Neural progenitor cell (in vitro differentiated cells): ENCODE results near the gene ADCY3. TPM values are rescaled to one million over a fixed set of nuclear protein-coding genes. Genes with fewer than 3 reads are reported as not detected.

Experiments used
- DNase-seq: peaks from one replicate; pipeline ENCODE4 v3.0.0-alpha.2; 2016; ENCODE audit warnings: low spot score
- H2AFZ ChIP-seq: fragments of 200-600 bp; sonication (generic); replicated peaks from 2 replicates; pipeline ENCODE4 v1.6.1; 2016; ENCODE audit warnings: antibody characterized with exemption
- H3F3A ChIP-seq: fragments of 200-600 bp; sonication (generic); 2 replicates; pipeline ENCODE4 v1.6.1; 2016; ENCODE audit warnings: antibody characterized with exemption, low read depth
- H3K27ac ChIP-seq: fragments of 200-600 bp; sonication (generic); 2 replicates; pipeline ENCODE4 v1.5.1; 2016; ENCODE audit warnings: mild to moderate bottlenecking
- H3K27me3 ChIP-seq: fragments of 200-600 bp; sonication (generic); 2 replicates; pipeline ENCODE4 v1.6.1; 2016; ENCODE audit warnings: mild to moderate bottlenecking, moderate library complexity
- H3K36me3 ChIP-seq: fragments of 200-600 bp; sonication (generic); 2 replicates; pipeline ENCODE4 v1.5.1; 2016
- H3K4me1 ChIP-seq: fragments of 200-600 bp; sonication (generic); 2 replicates; pipeline ENCODE4 v1.6.1; 2016; ENCODE audit warnings: mixed run types
- H3K4me2 ChIP-seq: fragments of 200-600 bp; sonication (generic); 2 replicates; pipeline ENCODE4 v1.6.1; 2016
- H3K4me3 ChIP-seq: fragments of 200-600 bp; sonication (generic); 2 replicates; pipeline ENCODE4 v1.5.1; 2016
- H3K79me2 ChIP-seq: fragments of 200-600 bp; sonication (generic); 2 replicates; pipeline ENCODE4 v1.6.1; 2016; ENCODE audit warnings: low read depth
- H3K9ac ChIP-seq: fragments of 200-600 bp; sonication (generic); 2 replicates; pipeline ENCODE4 v1.6.1; 2016
- H3K9me3 ChIP-seq: fragments of 200-600 bp; sonication (generic); 2 replicates; pipeline ENCODE4 v1.5.1; 2016; ENCODE audit warnings: low read depth
- H4K20me1 ChIP-seq: fragments of 200-600 bp; sonication (generic); 2 replicates; pipeline ENCODE4 v1.6.1; 2016; ENCODE audit warnings: low read depth
- H3K27ac Mint-ChIP-seq: 3 replicates; pipeline ENCODE4 v1.8.0; 2021; ENCODE audit warnings: mixed read lengths
- H3K27me3 Mint-ChIP-seq: 2 replicates; pipeline ENCODE4 v1.8.0; 2022; ENCODE audit warnings: low read depth, mild to moderate bottlenecking, inconsistent platforms, moderate library complexity, mixed read lengths; ENCODE audit not compliant: insufficient read depth
- H3K36me3 Mint-ChIP-seq: 3 replicates; pipeline ENCODE4 v1.8.0; 2021; ENCODE audit warnings: mixed read lengths
- H3K4me1 Mint-ChIP-seq: 3 replicates; pipeline ENCODE4 v1.8.0; 2021; ENCODE audit warnings: mixed read lengths
- H3K4me3 Mint-ChIP-seq: 3 replicates; pipeline ENCODE4 v1.8.0; 2021; ENCODE audit warnings: mild to moderate bottlenecking, moderate library complexity, mixed read lengths
- H3K9me3 Mint-ChIP-seq: 3 replicates; pipeline ENCODE4 v1.8.0; 2020; ENCODE audit warnings: mixed read lengths
- CTCF ChIP-seq: fragments of 200-600 bp; sonication (generic); IDR thresholded peaks from 2 replicates; pipeline ENCODE4 v1.5.1; 2017; ENCODE audit warnings: antibody characterized with exemption, mild to moderate bottlenecking
- EZH2 ChIP-seq: fragments of 200-600 bp; sonication (generic); IDR thresholded peaks from 2 replicates; pipeline ENCODE4 v1.6.1; 2017; ENCODE audit warnings: antibody characterized with exemption, mild to moderate bottlenecking, moderate library complexity
- EZH2phosphoT487 ChIP-seq: fragments of 200-600 bp; sonication (generic); IDR thresholded peaks from 2 replicates; pipeline ENCODE4 v1.6.1; 2017; ENCODE audit warnings: antibody characterized with exemption
- total RNA-seq: library from RNA; depleted of rRNA; stranded (reverse); fragments of >200 nt; gene quantifications from 2 replicates; pipeline ENCODE4 v1.2.3, GENCODE V29; 2015; ENCODE audit warnings: low replicate concordance

ADCY3 gene
- total RNA-seq, 1 donor from 2014 or later: 25.3 TPM

DNA sequence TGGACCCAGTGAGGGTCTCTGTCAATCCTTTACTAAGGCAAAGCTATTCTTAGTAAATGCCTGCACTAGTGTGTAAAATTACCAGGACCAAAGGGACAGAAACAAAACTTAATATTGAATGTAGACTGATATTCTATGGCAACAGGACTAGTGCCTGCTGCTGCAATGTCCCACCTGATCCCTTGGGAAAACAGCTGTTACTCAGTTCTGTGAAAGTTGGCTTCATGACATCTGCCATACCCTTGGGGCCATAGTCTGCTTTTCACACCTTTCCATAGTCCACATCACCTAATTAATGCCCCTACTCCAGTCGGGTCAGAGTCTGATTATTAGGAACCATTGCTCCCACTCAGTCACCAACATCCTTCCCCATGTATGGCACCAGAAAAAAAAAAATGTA is 37.2 kb upstream of the ADCY3 start:
- Mint-ChIP-seq H3K27me3 (peaks cover 2% of the 10 kb centered on the region), H3K4me1 (no peaks in the 10 kb centered on the region), H3K36me3 (peaks cover 69% of the 10 kb centered on the region), H3K27ac (no peak overlapping the region), H3K4me3 (no peak overlapping the region), H3K9me3 (peaks cover 13% of the 10 kb centered on the region)
- no peak for DNase-seq
- no peak overlapping the region for H3K4me3 ChIP-seq
- no peaks in the 10 kb centered on the region for H3K79me2 ChIP-seq
- TF ChIP-seq EZH2phosphoT487 (no peak), EZH2 (no peak), CTCF (no peak)
- H3K36me3 ChIP-seq: peaks cover 12% of the 10 kb centered on the region
- no peaks in the 10 kb centered on the region for H4K20me1 ChIP-seq
- no peak overlapping the region for H2AFZ ChIP-seq
- H3K4me1 ChIP-seq: no peaks in the 10 kb centered on the region
- no peak overlapping the region for H3K4me2 ChIP-seq
- no peak overlapping the region for H3K27ac ChIP-seq
- no peaks in the 10 kb centered on the region for H3F3A ChIP-seq
- H3K9me3 ChIP-seq: no peaks in the 10 kb centered on the region
- no peaks in the 10 kb centered on the region for H3K27me3 ChIP-seq
- H3K9ac ChIP-seq: no peak overlapping the region

- no peak for DNase-seq
- Histone ChIP-seq H3K9me3 (no peaks in the 10 kb centered on the region), H3F3A (no peaks in the 10 kb centered on the region), H3K4me1 (no peaks in the 10 kb centered on the region), H2AFZ (no peak overlapping the region), H4K20me1 (no peaks in the 10 kb centered on the region), H3K4me2 (no peak overlapping the region), H3K4me3 (no peak overlapping the region), H3K36me3 (peaks cover 11% of the 10 kb centered on the region), H3K27ac (no peak overlapping the region), H3K79me2 (no peaks in the 10 kb centered on the region), H3K27me3 (no peaks in the 10 kb centered on the region), H3K9ac (no peak overlapping the region)
- TF ChIP-seq EZH2phosphoT487: no peak
- Mint-ChIP-seq H3K27ac (no peak overlapping the region), H3K4me1 (no peaks in the 10 kb centered on the region), H3K9me3 (peaks cover 13% of the 10 kb centered on the region), H3K27me3 (peaks cover 2% of the 10 kb centered on the region), H3K36me3 (peaks cover 69% of the 10 kb centered on the region), H3K4me3 (no peak overlapping the region)
Measured at GRCh38 chr2:24955921-24956320, 35.9 kb upstream of the ADCY3 start.

GRCh38 chr2:24955232-24955631 is 35.2 kb upstream of the ADCY3 start:
- H3K9me3 ChIP-seq: no peaks in the 10 kb centered on the region
- Mint-ChIP-seq H3K36me3 (peaks cover 71% of the 10 kb centered on the region), H3K4me3 (no peak overlapping the region), H3K27me3 (peaks cover 2% of the 10 kb centered on the region), H3K9me3 (peaks cover 13% of the 10 kb centered on the region), H3K4me1 (no peaks in the 10 kb centered on the region), H3K27ac (no peak overlapping the region)
- H3K4me3 ChIP-seq: no peak overlapping the region
- no peak overlapping the region for H3K9ac ChIP-seq
- H3K27me3 ChIP-seq: no peaks in the 10 kb centered on the region
- no peak overlapping the region for H3K27ac ChIP-seq
- no peak overlapping the region for H3K4me2 ChIP-seq
- no peak overlapping the region for H2AFZ ChIP-seq
- H3K79me2 ChIP-seq: no peaks in the 10 kb centered on the region
- H3K4me1 ChIP-seq: no peaks in the 10 kb centered on the region
- no peak for DNase-seq
- peaks cover 11% of the 10 kb centered on the region for H3K36me3 ChIP-seq
- no peaks in the 10 kb centered on the region for H3F3A ChIP-seq
- TF ChIP-seq EZH2 (no peak), EZH2phosphoT487 (no peak), CTCF (no peak)
- H4K20me1 ChIP-seq: no peaks in the 10 kb centered on the region

DNA sequence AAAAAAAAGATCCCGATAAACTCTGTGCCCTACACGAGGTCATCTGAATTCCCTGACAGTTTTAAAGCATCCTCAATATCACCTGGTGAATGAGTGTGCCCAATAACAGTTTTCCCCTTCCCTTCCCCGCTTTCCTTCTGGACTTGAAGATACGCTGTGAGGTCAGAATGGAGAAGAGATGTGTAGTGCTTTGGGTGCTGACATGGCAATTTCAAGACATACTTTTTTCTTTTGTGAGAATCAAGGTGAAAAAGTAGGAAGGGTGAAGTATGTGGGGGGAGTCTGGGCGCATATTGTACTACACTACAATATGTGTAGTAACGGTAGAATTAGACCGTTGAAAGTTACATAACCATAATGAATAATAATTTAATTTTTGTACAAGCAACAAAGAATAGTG is 30.1 kb upstream of the ADCY3 start:
- Histone ChIP-seq H3K9me3 (no peaks in the 10 kb centered on the region), H4K20me1 (no peaks in the 10 kb centered on the region), H3K36me3 (peaks cover 4% of the 10 kb centered on the region), H3K4me2 (no peak overlapping the region), H3K27ac (no peak overlapping the region), H3K4me3 (no peak overlapping the region), H3K27me3 (no peaks in the 10 kb centered on the region), H2AFZ (no peak overlapping the region), H3K9ac (no peak overlapping the region), H3K79me2 (no peaks in the 10 kb centered on the region), H3F3A (no peaks in the 10 kb centered on the region), H3K4me1 (no peaks in the 10 kb centered on the region)
- Mint-ChIP-seq H3K4me3 (no peak overlapping the region), H3K4me1 (peaks cover 10% of the 10 kb centered on the region), H3K9me3 (peaks cover 4% of the 10 kb centered on the region), H3K27ac (no peak overlapping the region), H3K27me3 (peaks cover 3% of the 10 kb centered on the region), H3K36me3 (peaks cover 39% of the 10 kb centered on the region)
- TF ChIP-seq CTCF (no peak), EZH2 (no peak), EZH2phosphoT487 (no peak)
- no peak for DNase-seq
